GM15510 (cell line): ENCODE measurements around the gene ARHGAP31.

Experiments used
- POLR2A ChIP-seq: IDR thresholded peaks from 3 replicates; pipeline ENCODE4 v1.6.1; 2011; ENCODE audit warnings: borderline replicate concordance; ENCODE audit not compliant: insufficient read length; ENCODE audit errors: extremely low read depth

The ARHGAP31 gene

DNA sequence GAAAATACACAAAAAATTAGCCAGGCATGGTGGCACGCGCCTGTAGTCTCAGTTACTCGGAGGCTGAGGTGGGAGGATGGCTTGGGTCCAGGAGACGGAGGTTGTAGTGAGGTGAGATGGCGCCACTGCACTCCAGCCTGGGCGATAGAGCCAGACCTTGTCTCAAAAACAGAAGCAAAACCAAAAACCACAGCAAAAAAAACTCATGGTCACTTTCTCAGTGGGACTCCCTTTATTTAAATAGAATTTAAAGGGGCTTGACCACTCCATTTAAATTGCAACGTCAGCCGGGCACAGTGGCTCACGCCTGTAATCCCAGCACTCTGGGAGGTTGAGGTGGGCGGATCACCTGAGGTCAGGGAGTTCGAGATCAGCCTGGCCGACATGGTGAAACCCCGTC, 32.8 kb downstream of the ARHGAP31 start:
- TF ChIP-seq POLR2A: no peak

GRCh38 chr3:119329551-119329950, 35.4 kb downstream of the ARHGAP31 start:
- no peak for TF ChIP-seq POLR2A

GRCh38 chr3:119330181-119330580, 36.0 kb downstream of the ARHGAP31 start:
- TF ChIP-seq POLR2A: no peak

DNA sequence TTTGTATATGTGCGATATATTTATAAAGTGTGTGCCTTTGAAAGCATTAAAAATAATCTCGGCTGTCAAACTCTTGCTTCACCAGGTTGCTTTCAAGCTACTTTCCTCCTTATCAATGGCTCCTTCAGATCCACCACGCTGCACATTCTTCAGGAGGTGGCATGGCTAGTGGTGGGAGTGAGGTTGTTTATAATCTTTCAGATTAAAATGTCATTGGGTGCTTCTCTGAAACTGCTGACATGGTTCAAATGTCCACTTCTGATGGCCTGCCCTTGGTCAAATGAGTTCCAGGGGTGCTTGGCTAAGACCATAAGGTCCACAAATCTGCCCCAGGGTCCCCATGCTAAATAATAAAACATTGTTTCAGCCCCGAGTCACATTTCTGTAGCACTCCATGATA, 36.7 kb downstream of the ARHGAP31 start:
- no peak for TF ChIP-seq POLR2A

- no peak for TF ChIP-seq POLR2A
Observed at GRCh38 chr3:119331661-119332060, 37.5 kb downstream of the ARHGAP31 start.

- TF ChIP-seq POLR2A: no peak
Observed at GRCh38 chr3:119333773-119334509, 39.8 kb downstream of the ARHGAP31 start.

DNA sequence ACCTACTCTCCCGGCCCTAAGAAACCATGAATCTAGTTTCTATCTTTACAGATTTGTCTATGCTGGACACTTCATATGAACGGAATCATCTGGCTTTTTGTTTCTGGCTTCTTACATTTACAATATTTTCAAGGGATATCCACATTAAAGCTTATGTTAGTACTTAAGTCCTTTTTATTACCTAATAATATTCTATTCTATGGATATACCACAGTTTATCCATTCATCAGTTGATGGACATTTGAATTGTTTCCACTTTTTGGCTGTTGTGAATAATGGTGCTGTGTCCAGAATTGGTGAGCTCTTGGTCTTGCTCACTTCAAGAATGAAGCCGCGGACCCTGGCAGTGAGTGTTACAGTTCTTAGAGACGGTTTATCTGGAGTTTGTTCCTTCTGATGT, 42.6 kb downstream of the ARHGAP31 start:
- TF ChIP-seq POLR2A: no peak

GRCh38 chr3:119338754-119339153, 44.6 kb downstream of the ARHGAP31 start:
- no peak for TF ChIP-seq POLR2A

GRCh38 chr3:119340014-119340413, 45.8 kb downstream of the ARHGAP31 start:
- no peak for TF ChIP-seq POLR2A

GRCh38 chr3:119340446-119340845, 46.3 kb downstream of the ARHGAP31 start:
- no peak for TF ChIP-seq POLR2A

- no peak for TF ChIP-seq POLR2A
Observed at GRCh38 chr3:119342176-119342575, 48.0 kb downstream of the ARHGAP31 start.

DNA sequence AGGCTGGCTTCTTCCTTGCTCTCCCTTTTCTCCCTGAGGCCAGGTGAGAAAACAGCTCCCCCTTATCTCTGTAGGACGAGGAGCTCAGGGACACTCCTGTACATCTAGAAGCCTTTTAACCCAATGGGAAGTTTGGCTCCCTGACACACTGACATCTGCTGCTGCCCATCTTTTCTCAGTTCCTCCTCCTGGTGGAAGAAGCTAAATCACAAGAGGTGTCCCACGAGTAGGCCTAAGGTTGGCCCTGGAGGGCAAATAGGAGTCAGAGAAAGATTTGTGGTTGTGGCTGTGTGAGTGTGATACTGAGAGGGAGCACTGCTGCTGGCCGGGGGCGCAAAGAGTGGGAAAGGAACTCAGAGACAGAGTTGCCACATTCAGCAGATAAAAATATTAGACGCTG, 49.5 kb downstream of the ARHGAP31 start:
- no peak for TF ChIP-seq POLR2A

GRCh38 chr3:119346076-119346496, 51.9 kb downstream of the ARHGAP31 start:
- no peak for TF ChIP-seq POLR2A

DNA sequence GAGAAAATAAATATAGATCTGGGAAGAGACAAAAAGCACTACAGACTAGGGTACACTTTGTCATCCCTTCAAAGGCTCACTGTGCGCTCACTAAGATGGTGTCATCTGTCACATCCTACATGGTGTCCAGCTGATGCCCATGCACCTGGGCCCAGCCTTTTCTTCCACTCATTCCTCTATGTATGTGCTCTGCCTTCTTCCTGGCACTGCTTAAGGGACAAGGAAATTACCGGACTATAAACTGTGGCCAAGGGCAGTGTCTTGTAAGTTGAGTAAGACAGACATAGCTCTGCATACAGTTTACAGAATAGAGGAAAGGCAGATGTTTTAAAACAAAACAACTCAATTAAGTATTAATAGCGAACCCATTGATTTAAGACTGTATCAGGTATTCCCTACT, 52.9 kb downstream of the ARHGAP31 start:
- TF ChIP-seq POLR2A: no peak

- TF ChIP-seq POLR2A: no peak
Observed at GRCh38 chr3:119349354-119350041, 55.3 kb downstream of the ARHGAP31 start.

GRCh38 chr3:119350114-119350513, 55.9 kb downstream of the ARHGAP31 start:
- TF ChIP-seq POLR2A: no peak
